Uterus (tissue), 4 donors: Measurements from ENCODE around the gene USP16. TPM values are rescaled to one million over a fixed set of nuclear protein-coding genes. Genes with fewer than 3 reads are reported as not detected.
A peak's percentile ranks its signal among the peaks of the same experiment; 100 is the strongest.

ENCODE experiments used
- DNase-seq, 2 donors: peaks; one replicate each; pipeline ENCODE4 v3.0.0-alpha.2; 2019 to 2020
- H3K27ac ChIP-seq, 2 donors: fragments of 200-600 bp; sonication (generic); 1 replicate in 1 of 2; 2 replicates in 1 of 2; pipeline ENCODE4 v1.5.1; 2016 to 2018
- H3K27me3 ChIP-seq, 2 donors: fragments of 200-600 bp; sonication (generic); one replicate each; pipeline ENCODE4 v1.5.1; 2018 to 2019; ENCODE audit warnings: control low read depth in 1 of 2
- H3K36me3 ChIP-seq, 2 donors: fragments of 200-600 bp; sonication (generic); one replicate each; pipeline ENCODE4 v1.5.1; 2019; ENCODE audit warnings: control low read depth in 1 of 2
- H3K4me1 ChIP-seq, 2 donors: fragments of 200-600 bp; sonication (generic); one replicate each; pipeline ENCODE4 v1.5.1; 2018 to 2019; ENCODE audit warnings: control low read depth in 1 of 2
- H3K4me3 ChIP-seq, 2 donors: fragments of 200-600 bp; sonication (generic); 1 replicate in 1 of 2; 2 replicates in 1 of 2; pipeline ENCODE4 v1.5.1; 2018 to 2019; ENCODE audit warnings: mild to moderate bottlenecking in 1 of 2
- H3K9me3 ChIP-seq, 2 donors: fragments of 200-600 bp; sonication (generic); one replicate each; pipeline ENCODE4 v1.5.1; 2019; ENCODE audit warnings: control low read depth in 1 of 2
- CTCF ChIP-seq, 4 experiments: fragments of 200-600 bp in 2 of 4; fragments of 450-650 bp in 2 of 4; sonication (generic) in 2 of 4; IDR thresholded peaks; one replicate each; pipeline ENCODE4 v1.5.1; 2016 to 2019; ENCODE audit warnings: antibody characterized with exemption in 4 of 4, mild to moderate bottlenecking in 2 of 4, moderate library complexity in 1 of 4
- POLR2A ChIP-seq, 2 donors: fragments of 450-650 bp; IDR thresholded peaks; one replicate each; pipeline ENCODE4 v1.6.1; 2016; ENCODE audit warnings: antibody characterized with exemption in 2 of 2, mild to moderate bottlenecking in 1 of 2, moderate library complexity in 1 of 2
- intact Hi-C: fragments of 100-400 bp; cut with DNase I; formaldehyde crosslinking; loops from one replicate; pipeline ENCODE4 v1.15.1; 2023; ENCODE audit warnings: low total_unique reads
- total RNA-seq, 4 donors: library from RNA; depleted of rRNA in 3 of 4; stranded (reverse); fragments of >200 nt in 3 of 4; gene quantifications; one replicate each; pipeline versions ENCODE4 v1.1.0 to v1.2.4, GENCODE V29; 2014 to 2023
- donor health status: DM: yes; HTN: yes; CAD: no.

USP16 gene
- total RNA-seq, 4 donors from 2014 or later, result 19.0 to 53.2 (median 44.4) TPM

DNA sequence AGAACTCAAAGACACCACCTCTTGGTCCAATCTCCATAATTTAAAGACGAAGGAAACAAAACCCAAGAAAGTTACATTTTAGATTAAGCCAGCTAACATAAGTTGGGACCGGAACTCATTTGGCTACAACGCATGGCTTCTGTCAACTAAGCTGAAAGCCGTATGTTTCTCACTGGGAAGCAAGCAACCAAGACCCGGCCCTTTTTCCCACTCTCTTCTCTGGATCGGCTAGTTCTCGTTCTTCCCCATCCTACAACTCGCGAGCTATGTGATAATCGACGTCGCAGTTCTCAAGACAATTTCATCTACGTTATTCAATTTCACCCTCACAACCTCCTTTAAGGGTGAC is 48.4 kb downstream of the USP16 start:
- peak overlapping the region; percentile 86 to 88 for H3K27ac ChIP-seq
- peaks cover 3 to 10% of the 10 kb centered on the region in 2 donors for H3K4me1 ChIP-seq
- H3K27me3 ChIP-seq, result no peaks in the 10 kb centered on the region
- intact Hi-C loops, result no loop called here
- DNase-seq, result no peak
- H3K36me3 ChIP-seq, result no peaks in the 10 kb centered on the region
- peak overlapping the region; percentile 81 to 93 for H3K4me3 ChIP-seq
- H3K9me3 ChIP-seq, result no peaks in the 10 kb centered on the region
- no peak for TF ChIP-seq CTCF (IDR thresholded peaks at IDR 0.05)
- no peak for TF ChIP-seq POLR2A (IDR thresholded peaks at IDR 0.05)

DNA sequence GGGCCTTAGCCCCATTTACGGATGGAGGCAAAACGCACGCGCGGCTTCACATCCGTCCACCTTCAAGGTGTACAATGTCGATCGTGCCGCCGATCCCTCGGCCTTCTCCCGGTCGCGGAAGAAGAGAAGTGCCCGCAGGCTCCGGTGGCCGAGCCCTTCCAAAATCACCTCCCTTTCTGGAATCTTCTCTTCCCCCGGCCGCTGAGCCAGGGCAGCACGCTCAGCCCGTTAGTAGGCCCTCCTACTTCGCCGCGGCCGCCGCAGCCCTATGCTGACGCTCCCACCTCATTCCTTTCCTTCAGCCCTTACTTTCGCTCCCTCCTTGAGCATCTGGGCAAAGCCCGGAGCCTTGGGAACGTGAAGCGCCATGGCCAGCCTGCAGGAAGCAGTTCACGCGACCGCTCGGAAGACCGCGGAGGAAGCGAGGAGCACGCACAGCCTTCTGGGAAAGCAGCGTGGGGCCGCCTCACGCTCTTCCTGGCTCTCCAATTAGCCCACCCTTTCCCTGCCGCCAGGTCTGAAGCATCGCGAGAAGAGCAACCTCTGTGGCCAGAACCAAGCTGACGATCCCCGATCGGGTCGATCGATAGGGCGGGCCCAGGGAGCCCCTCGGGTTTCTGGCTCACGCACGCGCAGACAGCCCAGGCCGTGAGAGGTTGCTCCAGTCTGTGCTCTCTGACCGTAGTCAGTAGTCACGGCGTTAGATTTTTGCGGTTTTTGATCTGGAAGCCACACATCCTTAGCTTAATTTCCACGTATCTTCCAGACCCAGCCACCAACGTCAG is 48.9 kb downstream of the USP16 start, which contains the start of gene CCT8:
Gene CCT8 (minus strand): TSS at position 427 of the 785 bp plus-strand sequence. CDS start 58 bp downstream, at position 369.
- H3K4me3 ChIP-seq, result peak within 1 kb of the TSS; percentile 81 to 93
- H3K36me3 ChIP-seq, result no peaks in the 10 kb centered on the region
- peak; percentile 99 for DNase-seq
- no peaks in the 10 kb centered on the region for H3K27me3 ChIP-seq
- no peak for TF ChIP-seq CTCF (IDR thresholded peaks at IDR 0.05)
- TF ChIP-seq POLR2A (IDR thresholded peaks at IDR 0.05), result peak; percentile 66 to 80
- peak within 1 kb of the TSS; percentile 86 to 88 for H3K27ac ChIP-seq
- peaks cover 3 to 10% of the 10 kb centered on the region in 2 donors for H3K4me1 ChIP-seq
- H3K9me3 ChIP-seq, result no peaks in the 10 kb centered on the region
- intact Hi-C loops, result no loop called here

GRCh38 chr21:29074007-29074376 is 49.5 kb downstream of the USP16 start:
- Histone ChIP-seq H3K27ac (peak overlapping the region; percentile 86 to 88), H3K9me3 (no peaks in the 10 kb centered on the region), H3K4me1 (peaks cover 3 to 10% of the 10 kb centered on the region in 2 donors), H3K27me3 (no peaks in the 10 kb centered on the region), H3K4me3 (peak overlapping the region; percentile 81 to 93), H3K36me3 (no peaks in the 10 kb centered on the region)
- no peak for DNase-seq
- TF ChIP-seq CTCF (IDR thresholded peaks at IDR 0.05) (no peak), POLR2A (IDR thresholded peaks at IDR 0.05) (no peak)
- intact Hi-C loops, result no loop called here

GRCh38 chr21:29074783-29075182 is 50.3 kb downstream of the USP16 start:
- Histone ChIP-seq H3K27ac (no peak overlapping the region), H3K27me3 (no peaks in the 10 kb centered on the region), H3K4me1 (peaks cover 3 to 10% of the 10 kb centered on the region in 2 donors), H3K36me3 (no peaks in the 10 kb centered on the region), H3K9me3 (no peaks in the 10 kb centered on the region), H3K4me3 (no peak overlapping the region)
- intact Hi-C loops, result no loop called here
- TF ChIP-seq CTCF (IDR thresholded peaks at IDR 0.05), result no peak
- no peak for TF ChIP-seq POLR2A (IDR thresholded peaks at IDR 0.05)
- no peak for DNase-seq

- peaks cover 3 to 9% of the 10 kb centered on the region in 2 donors for H3K4me1 ChIP-seq
- H3K9me3 ChIP-seq, result no peaks in the 10 kb centered on the region
- intact Hi-C loops, result no loop called here
- no peak for TF ChIP-seq POLR2A (IDR thresholded peaks at IDR 0.05)
- no peak for TF ChIP-seq CTCF (IDR thresholded peaks at IDR 0.05)
- no peak overlapping the region for H3K4me3 ChIP-seq
- no peak for DNase-seq
- H3K36me3 ChIP-seq, result no peaks in the 10 kb centered on the region
- H3K27ac ChIP-seq, result peak overlapping the region in 1 of 2 donors; percentile 86
- H3K27me3 ChIP-seq, result no peaks in the 10 kb centered on the region
These were observed 51.4 kb downstream of the USP16 start for GRCh38 chr21:29075706-29076466.
